Measurements from ENCODE around the gene OR5T1.

- TF ChIP-seq RXRA (CRISPR knock-in tag; IDR thresholded peaks at IDR 0.05) (no peak), ZNF274 (CRISPR knock-in tag; IDR thresholded peaks at IDR 0.05) (no peak), PAX8 (CRISPR knock-in tag; IDR thresholded peaks at IDR 0.05; ENCODE audit: borderline replicate concordance) (no peak), CEBPB (IDR thresholded peaks at IDR 0.05; ENCODE audit: borderline replicate concordance, low read depth, low read length) (no peak), TEF (CRISPR knock-in tag; IDR thresholded peaks at IDR 0.05) (no peak), RFXANK (CRISPR knock-in tag; IDR thresholded peaks at IDR 0.05) (no peak), FOXM1 (CRISPR knock-in tag; IDR thresholded peaks at IDR 0.05) (no peak), CREB1 (IDR thresholded peaks at IDR 0.05) (no peak), CREB1 (CRISPR knock-in tag; IDR thresholded peaks at IDR 0.05) (no peak), POLR2A (IDR thresholded peaks at IDR 0.05; ENCODE audit: insufficient read depth in 1 of 2, low read depth in 2 of 2, low read length in 2 of 2) (no peak), KLF15 (CRISPR knock-in tag; IDR thresholded peaks at IDR 0.05; ENCODE audit: borderline replicate concordance) (no peak), PPARG (CRISPR knock-in tag; conservative IDR thresholded peaks at IDR 0.05) (no peak), ZNF552 (CRISPR knock-in tag; IDR thresholded peaks at IDR 0.05; ENCODE audit: borderline replicate concordance) (no peak), ATF1 (CRISPR knock-in tag; IDR thresholded peaks at IDR 0.05) (no peak)
These were observed 33.9 kb downstream of the OR5T1 start for GRCh38 chr11:56307836-56308235.
